H1 (cell line): ENCODE measurements around the gene TCEA2. TPM values are rescaled to one million over a fixed set of nuclear protein-coding genes. Genes with fewer than 3 reads are reported as not detected.

Experiments used
- ASH2L ChIP-seq: fragments of 200-600, 300-600 bp; sonication (generic); IDR thresholded peaks from one replicate; pipeline ENCODE4 v1.7.1; 2017; ENCODE audit warnings: low read length
- ATF2 ChIP-seq: IDR thresholded peaks from 2 replicates; pipeline ENCODE4 v1.6.1; 2012; ENCODE audit warnings: low read length, inconsistent platforms
- BCL11A ChIP-seq, 2 experiments: IDR thresholded peaks; one replicate each; pipeline ENCODE4 v1.6.1; 2011; ENCODE audit warnings: low read depth in 2 of 2, low read length in 2 of 2, mild to moderate bottlenecking in 2 of 2
- EGR1 ChIP-seq: IDR thresholded peaks from 2 replicates; pipeline ENCODE4 v1.6.1; 2011; ENCODE audit warnings: low read depth, low read length, borderline replicate concordance
- FOSL1 ChIP-seq: IDR thresholded peaks from 2 replicates; pipeline ENCODE4 v1.6.1; 2011; ENCODE audit warnings: mild to moderate bottlenecking, low read depth, low read length, moderate library complexity; ENCODE audit not compliant: insufficient read depth
- NRF1 ChIP-seq: IDR thresholded peaks from 2 replicates; pipeline ENCODE4 v1.6.1; 2011; ENCODE audit warnings: mild to moderate bottlenecking, low read depth, low read length, improper control_type of control experiment
- ZNF274 ChIP-seq: IDR thresholded peaks from 2 replicates; pipeline ENCODE4 v1.7.0; 2012; ENCODE audit warnings: low read length, borderline replicate concordance; ENCODE audit errors: extremely low read depth
- polyA plus RNA-seq, 7 experiments: library from polyadenylated mRNA; depleted of rRNA in 3 of 7; stranded (reverse) in 5 of 7; unstranded in 2 of 7; fragments of >200 nt in 5 of 7; fragments of 200-250 nt in 2 of 7; gene quantifications; 1 replicate in 5 of 7; 2 replicates in 1 of 7; 4 replicates in 1 of 7; pipeline versions ENCODE4 v1.2.1 to v1.2.3, GENCODE V29; 2011 to 2013; ENCODE audit warnings: missing spikeins in 2 of 7, mixed read lengths in 2 of 7
- total RNA-seq: library from RNA; stranded (reverse); fragmentation: NEBNext Ultra II Directional; extraction: Animal tissue kit (Norgen Biotek cat#: 25700); gene quantifications from 2 replicates; pipeline ENCODE4 v1.2.1, GENCODE V29; 2021
- TF ChIP-seq, protein P1 (sequence below): IDR thresholded peaks from 2 replicates; pipeline ENCODE4 v1.6.1; 2012; ENCODE audit warnings: inconsistent platforms
- TF ChIP-seq, protein P2 (sequence below): IDR thresholded peaks from 2 replicates; pipeline ENCODE4 v1.6.1; 2011; ENCODE audit warnings: low read length, improper control_type of control experiment

The TCEA2 gene
- total and polyA plus RNA-seq, 2 of the 8 experiments (the other 6 are each of a cell fraction or from before 2014, with no cell fraction given) = 41.4 to 42.3 TPM

DNA sequence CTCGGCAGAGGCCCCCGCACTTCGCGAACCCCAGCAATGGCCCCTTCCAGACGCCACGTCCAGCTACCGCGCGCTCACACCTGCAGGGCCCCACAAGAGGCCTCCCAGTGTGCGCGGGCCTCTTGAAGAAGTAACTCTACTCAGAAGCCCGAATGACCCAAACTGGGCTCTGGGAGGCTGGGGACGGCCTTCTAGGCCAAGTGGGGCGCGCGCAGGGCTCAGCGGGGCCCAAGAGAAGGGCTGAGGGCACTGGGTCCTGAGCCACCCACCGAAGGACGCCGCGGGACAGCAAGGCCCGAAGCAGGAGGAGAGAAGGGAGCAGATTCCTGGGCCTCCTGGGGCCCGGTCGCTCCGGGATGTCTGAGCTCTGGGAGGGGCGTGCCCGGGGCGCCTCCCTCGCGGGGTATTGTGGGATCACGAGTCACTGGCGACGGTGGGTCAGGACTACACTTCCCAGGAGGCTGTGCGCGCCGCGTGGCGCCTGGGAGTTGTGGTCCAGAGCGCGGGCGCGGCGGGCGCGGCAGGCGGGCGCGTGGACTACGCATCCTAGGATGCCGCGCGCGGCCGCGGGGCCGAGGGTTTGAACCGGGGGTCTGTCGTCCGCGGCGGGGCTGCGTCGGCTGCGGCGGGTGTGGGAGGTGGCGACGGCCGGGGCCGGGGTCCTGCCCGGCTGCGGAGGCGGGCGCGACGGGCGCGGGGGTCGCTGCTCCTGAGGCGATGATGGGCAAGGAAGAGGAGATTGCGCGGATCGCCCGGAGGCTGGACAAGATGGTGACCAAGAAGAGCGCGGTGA lies at the start of gene TCEA2 (continued):
- no peak for TF ChIP-seq ATF2
- no peak for TF ChIP-seq NRF1
- TF ChIP-seq, protein P1, sequence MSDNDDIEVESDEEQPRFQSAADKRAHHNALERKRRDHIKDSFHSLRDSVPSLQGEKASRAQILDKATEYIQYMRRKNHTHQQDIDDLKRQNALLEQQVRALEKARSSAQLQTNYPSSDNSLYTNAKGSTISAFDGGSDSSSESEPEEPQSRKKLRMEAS = peak; percentile 62; the same call in 1 of the 2 replicates
- no peak for TF ChIP-seq FOSL1
- TF ChIP-seq ASH2L = no peak
- no peak for TF ChIP-seq BCL11A (IDR thresholded peaks at IDR 0.05; ENCODE audit: low read depth in 2 of 2, low read length in 2 of 2)
- no peak for TF ChIP-seq EGR1
- TF ChIP-seq, protein P2, sequence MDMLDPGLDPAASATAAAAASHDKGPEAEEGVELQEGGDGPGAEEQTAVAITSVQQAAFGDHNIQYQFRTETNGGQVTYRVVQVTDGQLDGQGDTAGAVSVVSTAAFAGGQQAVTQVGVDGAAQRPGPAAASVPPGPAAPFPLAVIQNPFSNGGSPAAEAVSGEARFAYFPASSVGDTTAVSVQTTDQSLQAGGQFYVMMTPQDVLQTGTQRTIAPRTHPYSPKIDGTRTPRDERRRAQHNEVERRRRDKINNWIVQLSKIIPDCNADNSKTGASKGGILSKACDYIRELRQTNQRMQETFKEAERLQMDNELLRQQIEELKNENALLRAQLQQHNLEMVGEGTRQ = no peak
- TF ChIP-seq ZNF274 = no peak
